Astrocyte of the spinal cord (primary cell): ENCODE measurements around the gene CACNA1B.

Experiments
- DNase-seq: peaks from one replicate; pipeline ENCODE4 v3.0.0; 2011; ENCODE audit warnings: low read depth, low spot score
- H3K4me3 ChIP-seq: 2 replicates; pipeline ENCODE4 v1.5.1; 2011; ENCODE audit warnings: low read depth, mild to moderate bottlenecking, low read length, moderate library complexity
- in situ Hi-C: cut with HindIII; loops from 2 replicates; pipeline ENCODE4 v1.10.0; 2017; ENCODE audit warnings: low sequenced_read_pairs
- TF ChIP-seq, protein P1 (sequence below): IDR thresholded peaks from 2 replicates; pipeline ENCODE4 v1.5.1; 2012; ENCODE audit warnings: low read depth, mild to moderate bottlenecking, low read length, inconsistent platforms

CACNA1B gene

DNA sequence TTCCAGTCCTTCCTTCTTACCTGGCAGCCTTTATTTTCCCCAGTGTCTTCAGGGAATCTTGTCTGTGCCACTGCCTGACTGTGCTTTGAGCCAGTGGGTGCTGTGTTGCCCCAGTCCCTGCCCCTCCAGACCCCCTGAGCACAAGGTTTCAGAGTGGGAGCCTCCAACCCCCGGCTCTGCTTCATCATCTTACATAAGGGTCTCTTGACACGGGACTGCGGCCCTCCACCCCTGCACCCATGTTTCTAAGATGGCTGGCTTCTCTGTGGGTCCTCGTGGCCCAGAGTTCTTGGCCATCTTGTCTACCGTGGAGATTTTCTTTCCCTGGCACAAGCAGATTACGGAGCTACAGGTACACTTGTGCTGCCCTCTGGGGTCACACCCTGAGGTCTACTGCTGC, 194.1 kb downstream of the CACNA1B start:
- TF ChIP-seq, protein P1, sequence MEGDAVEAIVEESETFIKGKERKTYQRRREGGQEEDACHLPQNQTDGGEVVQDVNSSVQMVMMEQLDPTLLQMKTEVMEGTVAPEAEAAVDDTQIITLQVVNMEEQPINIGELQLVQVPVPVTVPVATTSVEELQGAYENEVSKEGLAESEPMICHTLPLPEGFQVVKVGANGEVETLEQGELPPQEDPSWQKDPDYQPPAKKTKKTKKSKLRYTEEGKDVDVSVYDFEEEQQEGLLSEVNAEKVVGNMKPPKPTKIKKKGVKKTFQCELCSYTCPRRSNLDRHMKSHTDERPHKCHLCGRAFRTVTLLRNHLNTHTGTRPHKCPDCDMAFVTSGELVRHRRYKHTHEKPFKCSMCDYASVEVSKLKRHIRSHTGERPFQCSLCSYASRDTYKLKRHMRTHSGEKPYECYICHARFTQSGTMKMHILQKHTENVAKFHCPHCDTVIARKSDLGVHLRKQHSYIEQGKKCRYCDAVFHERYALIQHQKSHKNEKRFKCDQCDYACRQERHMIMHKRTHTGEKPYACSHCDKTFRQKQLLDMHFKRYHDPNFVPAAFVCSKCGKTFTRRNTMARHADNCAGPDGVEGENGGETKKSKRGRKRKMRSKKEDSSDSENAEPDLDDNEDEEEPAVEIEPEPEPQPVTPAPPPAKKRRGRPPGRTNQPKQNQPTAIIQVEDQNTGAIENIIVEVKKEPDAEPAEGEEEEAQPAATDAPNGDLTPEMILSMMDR, result no peak
- in situ Hi-C loops, result no loop called here
- no peak for DNase-seq
- H3K4me3 ChIP-seq, result no peak overlapping the region

DNA sequence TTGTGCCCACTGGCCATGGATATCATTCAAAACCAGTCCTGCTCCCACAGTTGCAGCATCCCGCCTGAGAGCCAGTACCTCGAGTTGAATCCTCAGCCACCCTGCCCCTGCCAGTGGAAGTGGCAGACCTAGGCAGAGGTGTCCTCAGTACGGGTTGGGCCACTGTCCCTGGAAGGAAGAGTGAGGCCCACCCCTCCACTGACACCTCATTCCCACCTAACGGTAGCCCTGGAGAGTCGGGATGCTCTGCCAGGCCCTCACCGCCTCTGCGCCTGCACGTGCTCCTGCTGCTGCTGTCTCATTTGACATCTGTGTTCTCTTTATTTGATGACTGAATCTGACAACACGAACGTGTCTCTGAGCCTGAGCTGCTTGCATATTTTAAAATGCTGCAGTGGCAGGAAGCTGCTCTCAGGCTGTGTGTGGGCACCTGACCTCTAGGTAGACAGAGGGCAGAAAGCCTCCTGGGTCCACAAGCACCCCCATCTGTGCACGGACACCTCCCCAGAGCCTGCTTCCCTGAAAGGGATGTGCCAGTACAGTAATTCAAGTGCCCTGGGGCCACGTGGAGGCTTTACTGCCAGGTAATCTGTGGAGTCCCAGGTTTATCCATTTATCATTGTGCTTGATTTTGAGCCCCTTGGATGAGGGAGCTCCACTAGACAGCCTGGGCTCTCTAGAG, 194.7 kb downstream of the CACNA1B start:
- H3K4me3 ChIP-seq, result no peak overlapping the region
- in situ Hi-C loops, result no loop called here
- no peak for DNase-seq
- TF ChIP-seq, protein P1, result no peak

DNA sequence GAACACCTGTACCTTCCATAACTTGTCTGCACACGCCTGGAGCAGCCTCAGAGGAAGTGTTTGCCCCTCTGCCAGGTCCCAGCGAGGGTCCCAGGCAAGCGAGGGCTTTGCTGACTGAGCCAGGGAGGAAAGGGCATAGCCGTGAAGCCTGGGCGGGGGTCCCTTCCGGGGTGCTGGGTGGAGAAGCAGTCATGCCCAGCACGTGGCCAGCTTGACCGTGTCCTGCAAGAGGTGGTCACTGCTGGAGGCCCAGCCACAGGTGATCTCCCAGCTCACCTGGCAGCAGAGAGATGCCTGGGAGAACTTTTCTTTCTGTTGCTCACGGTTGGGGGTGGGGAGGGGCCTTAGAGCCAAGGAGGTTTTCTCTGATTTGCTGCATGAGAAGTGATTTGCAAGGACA, 195.3 kb downstream of the CACNA1B start:
- no peak overlapping the region for H3K4me3 ChIP-seq
- no peak for DNase-seq
- TF ChIP-seq, protein P1, result no peak
- in situ Hi-C loops, result no loop called here

DNA sequence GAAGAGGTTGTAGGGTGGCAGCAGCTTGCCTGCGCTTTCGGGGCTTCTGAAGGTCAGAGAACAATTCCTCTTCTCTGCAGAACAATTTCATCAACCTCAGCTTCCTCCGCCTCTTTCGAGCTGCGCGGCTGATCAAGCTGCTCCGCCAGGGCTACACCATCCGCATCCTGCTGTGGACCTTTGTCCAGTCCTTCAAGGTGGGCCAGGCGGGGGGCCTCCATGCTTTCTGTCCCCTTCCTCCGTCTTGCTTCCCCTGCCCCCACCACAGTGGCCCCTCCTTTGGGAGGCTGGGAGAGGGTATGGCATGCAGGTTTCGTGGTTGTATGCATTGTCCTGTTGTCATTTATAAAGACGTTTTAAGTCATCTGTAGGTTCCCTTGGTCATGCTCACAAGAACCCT, 195.8 kb downstream of the CACNA1B start:
- no peak overlapping the region for H3K4me3 ChIP-seq
- in situ Hi-C loops, result no loop called here
- TF ChIP-seq, protein P1, result no peak
- DNase-seq, result no peak

DNA sequence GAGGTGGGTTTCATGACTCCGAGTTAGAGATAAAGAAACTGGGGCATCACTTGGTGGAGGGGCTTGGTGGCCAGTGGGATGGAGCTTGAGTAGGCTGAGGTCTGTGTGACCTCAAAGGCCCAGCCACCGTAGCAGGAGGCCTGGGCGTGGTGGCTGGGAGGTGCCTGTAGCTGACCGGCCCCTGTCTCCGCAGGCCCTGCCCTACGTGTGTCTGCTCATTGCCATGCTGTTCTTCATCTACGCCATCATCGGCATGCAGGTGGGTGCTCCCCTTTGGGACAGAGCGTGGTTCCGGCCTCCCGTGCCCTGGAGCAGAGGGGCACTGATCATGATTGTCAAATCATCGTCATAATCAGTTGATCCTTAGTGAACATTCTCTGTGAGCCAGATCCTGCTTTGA, 196.2 kb downstream of the CACNA1B start:
- H3K4me3 ChIP-seq, result no peak overlapping the region
- no peak for DNase-seq
- in situ Hi-C loops, result no loop called here
- TF ChIP-seq, protein P1, result no peak

DNA sequence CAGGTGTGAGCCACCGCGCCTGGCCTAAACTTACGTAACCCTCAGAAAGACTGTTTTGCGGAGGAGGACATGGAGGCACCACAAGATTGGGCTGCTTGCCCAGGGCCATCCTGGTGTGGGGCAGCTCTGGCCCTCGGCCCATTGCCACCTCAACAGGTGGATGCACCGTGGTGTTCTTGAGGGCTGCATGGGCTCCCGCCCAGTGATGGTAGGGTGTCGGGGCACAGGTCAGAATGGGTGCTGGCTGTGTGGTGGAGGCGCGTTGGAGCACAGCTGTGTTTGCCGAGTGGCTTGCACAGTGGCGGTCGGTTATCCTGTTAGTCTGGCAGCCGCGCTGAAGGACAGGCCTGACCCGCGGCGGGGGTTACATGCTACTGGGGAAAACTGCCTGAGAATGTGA, 196.9 kb downstream of the CACNA1B start:
- in situ Hi-C loops, result no loop called here
- TF ChIP-seq, protein P1, result no peak
- H3K4me3 ChIP-seq, result no peak overlapping the region
- no peak for DNase-seq
